ENCODE results near the gene DSCAML1.
"Not testable (repeated sequence)": the region's sequence is repeated elsewhere in the genome, so short reads cannot be mapped to it uniquely, and the experiment has no call there.

DSCAML1 gene

DNA sequence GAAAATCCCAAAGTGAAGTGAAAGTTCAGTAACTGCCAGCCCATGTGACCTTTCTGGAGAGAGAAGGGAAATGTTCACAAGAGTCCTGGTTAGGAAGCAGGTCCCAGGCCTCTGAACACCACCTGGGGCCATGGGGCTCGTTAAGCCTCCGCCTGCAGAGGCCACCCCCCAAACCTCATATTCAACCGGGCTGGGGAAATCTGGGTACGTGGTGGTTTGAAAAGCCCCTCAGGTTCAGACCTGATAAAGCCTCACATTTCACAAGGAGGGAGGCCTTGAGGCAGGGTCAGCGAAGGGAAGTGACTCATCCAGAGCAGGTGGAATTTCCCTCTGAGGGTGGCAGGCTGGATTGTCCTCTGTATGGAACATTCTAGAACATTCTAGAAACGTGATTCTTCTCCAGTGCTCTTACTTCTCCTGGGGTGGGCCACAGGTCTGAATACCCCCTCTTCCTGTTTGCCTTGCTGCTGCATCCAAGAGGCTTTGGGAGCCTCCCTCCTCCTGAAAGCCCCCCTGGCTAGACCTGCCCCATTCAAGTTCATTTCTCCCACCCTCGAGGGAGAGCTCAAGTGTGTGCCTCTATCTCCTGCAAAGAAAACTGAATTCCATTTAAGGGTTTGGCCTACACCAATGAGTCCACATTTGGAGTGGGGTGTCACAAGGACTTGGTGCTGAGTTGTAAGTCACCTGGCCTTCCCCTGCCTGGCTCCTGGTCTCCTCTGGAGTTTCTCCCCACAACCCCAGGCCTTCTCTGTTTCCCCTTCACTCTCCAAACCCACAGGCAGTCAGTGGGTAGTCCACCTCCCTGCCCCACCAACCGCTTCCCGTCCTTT, 21.2 kb upstream of the DSCAML1 start:
- no peaks in the 10 kb centered on the region for H3K27me3 Mint-ChIP-seq (ENCODE audit: low read depth)
- DNase-seq (ENCODE audit: low spot score): peak; percentile 74
- H3K27ac Mint-ChIP-seq: peak overlapping the region; percentile 94
- H3K36me3 Mint-ChIP-seq (ENCODE audit: low read depth): no peaks in the 10 kb centered on the region
- no peak overlapping the region for H3K4me3 Mint-ChIP-seq
- H3K9me3 Mint-ChIP-seq: no peaks in the 10 kb centered on the region
- peaks cover 48% of the 10 kb centered on the region for H3K4me1 Mint-ChIP-seq (ENCODE audit: low read depth)

DNA sequence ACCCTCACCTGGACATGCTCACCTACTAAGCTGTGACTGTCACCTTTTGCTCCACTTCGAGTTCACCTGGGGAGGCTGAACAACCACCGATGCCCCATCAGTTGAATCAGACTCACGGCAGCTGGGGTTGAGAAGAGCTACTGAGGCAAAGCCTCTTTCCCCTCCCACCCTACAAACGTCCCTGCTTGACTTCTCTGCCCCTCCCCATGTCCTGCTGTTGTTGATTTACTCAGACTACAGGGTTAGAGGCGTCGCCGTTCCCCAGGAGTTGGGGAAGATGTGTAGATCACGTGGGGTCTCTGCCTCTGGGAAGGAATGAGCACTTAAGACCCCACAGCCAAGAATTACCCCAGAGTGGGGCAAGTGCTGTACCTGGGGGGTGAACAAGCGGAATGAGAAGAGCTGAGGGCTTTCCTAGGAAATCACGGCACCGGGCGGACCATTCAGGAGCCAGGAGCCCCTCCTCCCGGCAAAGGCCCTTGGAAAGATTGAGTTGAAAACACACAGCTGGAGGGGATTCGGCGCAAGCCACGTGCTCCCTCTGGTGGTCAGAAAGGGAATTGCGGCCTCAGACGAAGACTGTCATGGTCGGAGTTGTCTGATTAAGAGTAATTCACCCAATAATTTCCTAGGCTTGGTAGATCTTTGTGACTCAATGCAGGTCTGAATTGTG, 20.5 kb upstream of the DSCAML1 start:
- Mint-ChIP-seq H3K36me3 (ENCODE audit: low read depth) (no peaks in the 10 kb centered on the region), H3K27ac (peak overlapping the region; percentile 94), H3K4me3 (peak overlapping the region; percentile 59), H3K4me1 (ENCODE audit: low read depth) (peaks cover 45% of the 10 kb centered on the region), H3K9me3 (no peaks in the 10 kb centered on the region), H3K27me3 (ENCODE audit: low read depth) (no peaks in the 10 kb centered on the region)
- DNase-seq (ENCODE audit: low spot score): peak; percentile 86

DNA sequence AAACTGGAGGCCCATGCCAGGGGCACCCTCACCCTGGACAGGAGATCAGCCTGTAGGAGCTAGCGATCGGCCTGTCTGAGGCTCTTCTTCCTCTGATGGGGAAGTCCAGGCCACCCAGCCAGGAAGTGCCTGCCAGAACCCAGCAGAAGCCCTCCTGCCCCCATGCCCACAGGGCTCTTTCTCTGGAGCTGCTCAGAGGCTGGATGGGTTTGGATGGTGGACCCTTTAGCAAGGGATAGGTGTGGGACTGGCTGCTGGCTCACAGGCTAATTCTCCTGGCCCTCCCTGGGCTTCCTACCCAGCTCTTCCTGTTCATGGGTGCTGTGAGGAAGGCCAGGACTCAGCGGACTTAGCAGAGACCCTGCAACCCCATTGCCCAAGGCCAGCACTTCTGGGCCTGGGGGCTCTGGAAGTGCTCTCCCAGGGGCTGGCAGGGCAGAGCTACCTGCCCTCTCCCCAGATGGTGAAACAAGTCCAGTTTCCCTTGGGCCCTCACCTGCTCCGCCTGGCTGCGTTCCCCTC, 19.9 kb upstream of the DSCAML1 start:
- Mint-ChIP-seq H3K4me3 (peak overlapping the region; percentile 59), H3K4me1 (ENCODE audit: low read depth) (peaks cover 45% of the 10 kb centered on the region), H3K27ac (peak overlapping the region; percentile 94), H3K36me3 (ENCODE audit: low read depth) (no peaks in the 10 kb centered on the region), H3K27me3 (ENCODE audit: low read depth) (no peaks in the 10 kb centered on the region), H3K9me3 (no peaks in the 10 kb centered on the region)
- no peak for DNase-seq (ENCODE audit: low spot score)

DNA sequence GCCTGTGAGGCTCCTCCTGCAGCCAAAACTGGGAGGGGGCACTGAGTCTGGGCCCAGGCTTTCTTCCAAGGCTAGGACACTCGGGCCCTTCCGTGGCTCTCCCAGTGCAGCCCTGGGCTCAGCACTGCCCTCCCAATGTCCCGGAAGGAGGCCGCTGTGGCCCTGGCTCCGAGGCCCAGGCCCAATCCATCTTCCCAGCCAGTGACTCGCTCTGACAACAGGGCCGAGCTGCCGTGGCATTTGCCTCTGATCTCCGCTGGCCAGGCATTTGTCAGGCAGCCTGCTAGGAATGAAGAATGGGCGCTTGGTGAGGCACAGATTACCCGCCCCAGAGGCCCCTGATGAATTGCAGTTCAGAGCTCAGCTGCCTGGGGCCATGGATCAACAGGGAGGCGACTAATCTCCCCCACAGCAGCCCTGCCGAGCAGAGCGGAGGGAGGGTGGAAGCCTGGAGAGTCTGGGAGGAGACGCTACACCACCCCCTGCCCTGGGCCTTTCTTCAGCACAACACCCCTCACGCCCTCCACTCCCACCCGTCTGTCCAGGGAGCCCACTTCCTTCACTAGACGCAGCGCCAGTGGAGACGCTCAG, 19.2 kb upstream of the DSCAML1 start:
- H3K4me3 Mint-ChIP-seq: peak overlapping the region; percentile 47
- no peak for DNase-seq (ENCODE audit: low spot score)
- no peaks in the 10 kb centered on the region for H3K9me3 Mint-ChIP-seq
- H3K27ac Mint-ChIP-seq: peak overlapping the region; percentile 94
- peaks cover 45% of the 10 kb centered on the region for H3K4me1 Mint-ChIP-seq (ENCODE audit: low read depth)
- no peaks in the 10 kb centered on the region for H3K36me3 Mint-ChIP-seq (ENCODE audit: low read depth)
- H3K27me3 Mint-ChIP-seq (ENCODE audit: low read depth): no peaks in the 10 kb centered on the region

DNA sequence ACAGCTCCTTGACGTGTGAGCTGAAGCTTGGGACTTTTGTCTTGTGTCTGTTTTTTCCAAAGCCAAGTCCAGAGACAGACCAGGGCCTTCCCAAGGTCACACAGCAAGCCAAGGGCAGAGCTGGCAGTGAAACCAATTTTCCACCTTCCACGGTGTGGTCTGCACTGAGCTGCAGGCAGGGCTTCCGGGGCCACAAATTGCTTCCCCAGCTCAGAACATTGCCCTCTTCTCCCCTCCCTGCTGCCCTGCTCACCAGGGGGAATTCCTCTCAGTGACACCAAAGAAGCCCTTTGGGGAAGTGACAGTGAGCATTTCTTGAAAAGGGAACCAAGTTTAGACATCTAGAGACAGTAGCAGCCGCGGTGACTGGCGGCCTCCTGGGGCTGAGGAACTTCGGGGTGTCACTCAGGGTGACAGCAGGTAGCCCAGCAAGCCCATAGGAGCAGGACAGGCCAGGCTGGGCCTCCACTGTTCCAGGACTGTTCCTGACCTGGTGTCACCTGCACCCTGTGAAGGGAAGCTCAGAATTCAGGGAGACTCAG, 18.3 kb upstream of the DSCAML1 start:
- H3K36me3 Mint-ChIP-seq (ENCODE audit: low read depth): no peaks in the 10 kb centered on the region
- no peaks in the 10 kb centered on the region for H3K9me3 Mint-ChIP-seq
- no peaks in the 10 kb centered on the region for H3K27me3 Mint-ChIP-seq (ENCODE audit: low read depth)
- peaks cover 45% of the 10 kb centered on the region for H3K4me1 Mint-ChIP-seq (ENCODE audit: low read depth)
- H3K27ac Mint-ChIP-seq: peak overlapping the region; percentile 94
- peak overlapping the region; percentile 75 for H3K4me3 Mint-ChIP-seq
- peak; percentile 76 for DNase-seq (ENCODE audit: low spot score)

DNA sequence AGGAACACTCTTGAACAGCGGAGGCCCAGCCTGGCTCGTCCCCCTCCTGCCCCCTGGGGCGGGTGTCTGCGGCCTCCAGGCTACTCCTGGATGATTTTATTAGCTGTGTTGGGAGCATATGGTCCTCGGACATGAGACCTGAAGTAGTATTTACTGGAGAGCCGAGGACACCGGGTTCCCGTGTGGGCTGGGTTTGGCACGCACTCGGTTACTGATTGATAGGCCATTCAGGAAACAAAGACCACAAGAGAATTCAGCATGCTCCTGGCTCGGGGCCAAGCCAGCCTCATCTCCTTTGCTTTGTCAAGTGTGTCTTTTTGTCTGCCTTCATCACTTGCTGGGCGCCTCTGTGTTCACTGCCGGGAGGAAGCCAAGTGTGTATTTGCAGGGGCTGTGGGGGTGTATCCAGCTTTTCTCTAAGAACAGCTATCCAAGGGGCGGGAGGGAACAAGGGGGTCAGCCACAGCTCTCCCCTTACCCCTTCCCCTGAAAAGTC, 17.8 kb upstream of the DSCAML1 start:
- peaks cover 47% of the 10 kb centered on the region for H3K4me1 Mint-ChIP-seq (ENCODE audit: low read depth)
- peak overlapping the region; percentile 75 for H3K4me3 Mint-ChIP-seq
- H3K27me3 Mint-ChIP-seq (ENCODE audit: low read depth): peaks cover 1% of the 10 kb centered on the region

DNA sequence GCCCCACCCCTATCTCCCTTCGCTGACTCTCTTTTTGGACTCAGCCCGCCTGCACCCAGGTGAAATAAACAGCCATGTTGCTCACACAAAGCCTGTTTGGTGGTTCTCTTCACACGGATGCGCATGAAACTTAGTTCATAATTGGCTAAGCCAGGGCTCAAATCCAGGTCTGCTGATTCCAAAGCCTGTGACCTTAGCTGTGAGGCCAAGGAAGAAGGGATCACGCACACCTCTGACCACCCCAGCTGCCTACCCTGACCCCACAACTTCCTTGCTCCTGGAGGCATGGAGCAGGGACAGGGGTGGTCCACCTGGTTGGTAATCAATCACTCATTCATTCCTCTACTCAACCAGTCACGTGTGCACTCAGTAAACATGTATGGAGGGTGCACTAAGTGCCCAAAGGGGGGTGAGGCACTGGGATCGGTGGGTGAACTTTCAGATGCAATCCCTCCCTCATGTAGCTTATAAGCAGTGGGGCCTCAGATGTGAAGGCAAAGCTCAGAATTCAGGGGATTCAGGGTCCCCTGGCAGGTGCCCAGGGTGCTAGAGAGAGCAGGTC, 17.3 kb upstream of the DSCAML1 start:
- Mint-ChIP-seq H3K27me3 (ENCODE audit: low read depth) (peaks cover 3% of the 10 kb centered on the region), H3K9me3 (no peaks in the 10 kb centered on the region)

More for the DNA sequence above, 17.8 kb upstream of the DSCAML1 start:
- Mint-ChIP-seq H3K27ac (peak overlapping the region; percentile 94), H3K9me3 (no peaks in the 10 kb centered on the region), H3K36me3 (ENCODE audit: low read depth) (no peaks in the 10 kb centered on the region)
- DNase-seq (ENCODE audit: low spot score): peak; percentile 51

GRCh38 chr11:117810056-117810451, 13.0 kb upstream of the DSCAML1 start:
- H3K4me1 Mint-ChIP-seq (ENCODE audit: low read depth): peaks cover 26% of the 10 kb centered on the region
- not testable (repeated sequence) for DNase-seq (ENCODE audit: low spot score); H3K9me3 Mint-ChIP-seq; H3K36me3 Mint-ChIP-seq (ENCODE audit: low read depth); H3K27me3 Mint-ChIP-seq (ENCODE audit: low read depth)
- H3K27ac Mint-ChIP-seq: peak overlapping the region; percentile 2
- peak overlapping the region; percentile 11 for H3K4me3 Mint-ChIP-seq

More for the DNA sequence above, 17.3 kb upstream of the DSCAML1 start:
- Mint-ChIP-seq H3K36me3 (ENCODE audit: low read depth) (no peaks in the 10 kb centered on the region), H3K4me1 (ENCODE audit: low read depth) (peaks cover 51% of the 10 kb centered on the region), H3K4me3 (peak overlapping the region; percentile 75), H3K27ac (peak overlapping the region; percentile 94)
- no peak for DNase-seq (ENCODE audit: low spot score)

- Mint-ChIP-seq H3K4me3 (peak overlapping the region; percentile 11), H3K27me3 (ENCODE audit: low read depth) (peaks cover 6% of the 10 kb centered on the region), H3K4me1 (ENCODE audit: low read depth) (peaks cover 21% of the 10 kb centered on the region), H3K36me3 (ENCODE audit: low read depth) (no peaks in the 10 kb centered on the region), H3K27ac (peak overlapping the region; percentile 2), H3K9me3 (no peaks in the 10 kb centered on the region)
- peak; percentile 49 for DNase-seq (ENCODE audit: low spot score)
Measured at GRCh38 chr11:117809236-117810055, 12.4 kb upstream of the DSCAML1 start.

DNA sequence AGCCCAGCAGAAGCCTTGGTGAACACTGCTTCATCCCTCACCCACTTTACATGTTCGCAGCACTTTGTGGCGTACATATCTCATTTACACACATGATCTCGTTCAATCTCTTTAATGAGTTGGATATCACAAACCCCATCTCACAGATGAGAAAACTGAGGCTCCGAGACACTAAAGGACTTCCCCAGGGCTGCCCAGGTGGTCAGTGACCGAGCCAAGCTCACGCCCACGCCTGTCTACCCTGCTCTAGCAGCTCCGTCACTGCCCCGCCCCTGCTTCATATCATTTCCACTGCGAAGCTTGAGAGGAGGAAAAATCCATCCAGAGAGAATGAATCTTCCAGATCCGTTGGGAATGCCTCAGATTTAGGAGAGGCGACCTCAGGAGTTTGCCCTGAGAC, 11.8 kb upstream of the DSCAML1 start:
- Mint-ChIP-seq H3K36me3 (ENCODE audit: low read depth) (no peaks in the 10 kb centered on the region), H3K27ac (no peak overlapping the region), H3K9me3 (no peaks in the 10 kb centered on the region), H3K4me3 (no peak overlapping the region), H3K27me3 (ENCODE audit: low read depth) (peaks cover 6% of the 10 kb centered on the region), H3K4me1 (ENCODE audit: low read depth) (peaks cover 15% of the 10 kb centered on the region)
- DNase-seq (ENCODE audit: low spot score): no peak

- no peaks in the 10 kb centered on the region for H3K36me3 Mint-ChIP-seq (ENCODE audit: low read depth)
- H3K4me3 Mint-ChIP-seq: no peak overlapping the region
- H3K9me3 Mint-ChIP-seq: no peaks in the 10 kb centered on the region
- no peak overlapping the region for H3K27ac Mint-ChIP-seq
- H3K4me1 Mint-ChIP-seq (ENCODE audit: low read depth): peaks cover 11% of the 10 kb centered on the region
- peak; percentile 54 for DNase-seq (ENCODE audit: low spot score)
- H3K27me3 Mint-ChIP-seq (ENCODE audit: low read depth): peaks cover 9% of the 10 kb centered on the region
Measured at GRCh38 chr11:117807482-117808327, 10.7 kb upstream of the DSCAML1 start.

- Mint-ChIP-seq H3K27me3 (ENCODE audit: low read depth) (peaks cover 9% of the 10 kb centered on the region), H3K4me1 (ENCODE audit: low read depth) (peaks cover 11% of the 10 kb centered on the region), H3K36me3 (ENCODE audit: low read depth) (no peaks in the 10 kb centered on the region)
Measured at GRCh38 chr11:117806846-117807245, 9.8 kb upstream of the DSCAML1 start.

More at GRCh38 chr11:117806846-117807245, 9.8 kb upstream of the DSCAML1 start:
- H3K4me3 Mint-ChIP-seq: no peak overlapping the region
- no peaks in the 10 kb centered on the region for H3K9me3 Mint-ChIP-seq
- no peak overlapping the region for H3K27ac Mint-ChIP-seq
- DNase-seq (ENCODE audit: low spot score): no peak
